Endothelial cell of umbilical vein (primary cell): Measurements from ENCODE around the gene TFIP11. TPM values are rescaled to one million over a fixed set of nuclear protein-coding genes. Genes with fewer than 3 reads are reported as not detected.

Experiments used
- BruUV-seq: library from RNA; stranded (reverse); fragments of 400-500 nt; replicated peaks from 2 replicates; lab custom pipeline; 2021; lab: Mats Ljungman, UMichigan
- CTCF ChIA-PET: fragments of 300-600, 350-600 bp; sonication (Branson Sonifier 250); formaldehyde crosslinking; loops from one replicate; lab custom pipeline; 2021; ENCODE audit warnings: antibody characterized with exemption, inconsistent platforms; lab: Charles Lee
- POLR2A ChIA-PET: fragments of 300-600, 350-600 bp; sonication (Branson Sonifier 250); formaldehyde crosslinking; loops from one replicate; lab custom pipeline; 2021; ENCODE audit warnings: antibody characterized with exemption, inconsistent platforms; lab: Charles Lee
- DNase-seq: peaks from one replicate; pipeline ENCODE4 v3.0.0-alpha.2; 2011; ENCODE audit warnings: low read depth, low spot score
- FAIRE-seq: peaks from 2 replicates; lab custom pipeline; 2011; peaks lifted over from hg19 to GRCh38; lab: Jason Lieb, UNC
- H2AFZ ChIP-seq: 2 replicates; pipeline ENCODE4 v1.6.0; 2012; ENCODE audit warnings: low read depth, low read length, control low read depth, inconsistent platforms
- H3K27ac ChIP-seq: 2 replicates; pipeline ENCODE4 v1.5.1; 2011; ENCODE audit warnings: low read depth, mild to moderate bottlenecking, control low read depth, low read length, moderate library complexity; ENCODE audit not compliant: insufficient read depth
- H3K27me3 ChIP-seq, 2 experiments: 2 replicates each; pipeline versions ENCODE4 v1.6.0 to v1.6.1; 2011; ENCODE audit warnings: low read length in 2 of 2, mixed read lengths in 1 of 2; ENCODE audit not compliant: control insufficient read depth in 2 of 2, insufficient read depth in 2 of 2
- H3K36me3 ChIP-seq, 2 experiments: 2 replicates in 1 of 2; 3 replicates in 1 of 2; pipeline ENCODE4 v1.5.1; 2011; ENCODE audit warnings: low read length in 2 of 2, mild to moderate bottlenecking in 1 of 2, moderate library complexity in 1 of 2; ENCODE audit not compliant: control insufficient read depth in 2 of 2, insufficient read depth in 2 of 2; ENCODE audit errors: extremely low read depth in 1 of 2
- H3K4me1 ChIP-seq: 3 replicates; pipeline ENCODE4 v1.5.1; 2011; ENCODE audit warnings: mild to moderate bottlenecking, low read length; ENCODE audit not compliant: control insufficient read depth, insufficient read depth; ENCODE audit errors: extremely low read depth
- H3K4me2 ChIP-seq: 2 replicates; pipeline ENCODE4 v1.6.1; 2011; ENCODE audit warnings: low read length, control low read depth, mixed read lengths; ENCODE audit not compliant: insufficient read depth
- H3K4me3 ChIP-seq, 3 experiments: fragments of 200-600 bp in 1 of 3; sonication (generic), shearing (Covaris generic) in 1 of 3; replicated peaks in 1 of 3; 2 replicates each; pipeline ENCODE4 v1.5.1; 2011 to 2016; ENCODE audit warnings: control low read depth in 3 of 3, low read length in 3 of 3, mild to moderate bottlenecking in 2 of 3, inconsistent platforms in 1 of 3, low read depth in 1 of 3, moderate library complexity in 1 of 3; ENCODE audit not compliant: insufficient read depth in 1 of 3
- H3K79me2 ChIP-seq: 2 replicates; pipeline ENCODE4 v1.6.0; 2012; ENCODE audit warnings: low read length, inconsistent platforms; ENCODE audit not compliant: control insufficient read depth, insufficient read depth
- H3K9ac ChIP-seq: replicated peaks from 2 replicates; pipeline ENCODE3; 2011; ENCODE audit warnings: low read length, control low read depth; ENCODE audit not compliant: insufficient read depth; ENCODE audit errors: extremely low read depth
- H3K9me1 ChIP-seq: replicated peaks from 3 replicates; pipeline ENCODE4 v1.6.0; 2011; ENCODE audit warnings: mild to moderate bottlenecking, low read length; ENCODE audit not compliant: control insufficient read depth, insufficient read depth; ENCODE audit errors: extremely low read depth
- H3K9me3 ChIP-seq: replicated peaks from 2 replicates; pipeline ENCODE4 v1.5.1; 2012; ENCODE audit warnings: low read length, inconsistent platforms; ENCODE audit not compliant: control insufficient read depth, insufficient read depth
- H4K20me1 ChIP-seq: replicated peaks from 2 replicates; pipeline ENCODE3; 2011; ENCODE audit warnings: mild to moderate bottlenecking, low read length; ENCODE audit not compliant: control insufficient read depth, insufficient read depth; ENCODE audit errors: extremely low read depth
- CTCF ChIP-seq, 2 donors: IDR thresholded peaks; 1 replicate in 1 of 2; 2 replicates in 1 of 2; pipeline ENCODE4 v1.5.1; 2011; ENCODE audit warnings: low read length in 2 of 2, mild to moderate bottlenecking in 2 of 2, moderate library complexity in 2 of 2, control low read depth in 1 of 2, inconsistent platforms in 1 of 2, low read depth in 1 of 2; ENCODE audit not compliant: insufficient read depth in 1 of 2; ENCODE audit errors: extremely low read depth in 1 of 2
- EZH2 ChIP-seq: IDR thresholded peaks from 2 replicates; pipeline ENCODE4 v1.6.1; 2012; ENCODE audit warnings: borderline replicate concordance, low read depth, mild to moderate bottlenecking, moderate library complexity, low read length, inconsistent platforms; ENCODE audit not compliant: severe bottlenecking
- FOS ChIP-seq: IDR thresholded peaks from 2 replicates; pipeline ENCODE4 v1.6.1; 2011; ENCODE audit warnings: mild to moderate bottlenecking, low read length, moderate library complexity, borderline replicate concordance; ENCODE audit not compliant: insufficient read depth
- GATA2 ChIP-seq: IDR thresholded peaks from 2 replicates; pipeline ENCODE4 v1.7.0; 2011; ENCODE audit warnings: low read depth, mild to moderate bottlenecking, moderate library complexity, mixed read lengths, low read length; ENCODE audit not compliant: insufficient read length, insufficient read depth
- JUN ChIP-seq: IDR thresholded peaks from 2 replicates; pipeline ENCODE4 v1.6.1; 2011; ENCODE audit warnings: borderline replicate concordance, low read depth; ENCODE audit not compliant: insufficient read length, insufficient read depth
- MAX ChIP-seq: IDR thresholded peaks from 2 replicates; pipeline ENCODE4 v1.6.1; 2011; ENCODE audit not compliant: insufficient read depth, insufficient read length
- MYC ChIP-seq: IDR thresholded peaks from one replicate; pipeline ENCODE4 v1.6.1; 2011; ENCODE audit warnings: mild to moderate bottlenecking, low read depth, low read length
- POLR2A ChIP-seq: IDR thresholded peaks from 2 replicates; pipeline ENCODE4 v1.6.1; 2012; ENCODE audit warnings: low read depth, mild to moderate bottlenecking, control low read depth, low read length
- POLR2AphosphoS5 ChIP-seq: IDR thresholded peaks from 2 replicates; pipeline ENCODE4 v1.6.1; 2012; ENCODE audit warnings: low read depth, mild to moderate bottlenecking, control low read depth, low read length, moderate library complexity; ENCODE audit not compliant: insufficient read depth
- dilution Hi-C: fragments of 300-500 bp; cut with MboI; formaldehyde crosslinking; loops from one replicate; pipeline ENCODE4 v1.15.0; 2019; ENCODE audit warnings: low sequenced_read_pairs; ENCODE audit not compliant: extremely low pct_ligation_motif_present
- intact Hi-C: fragments of 100-400 bp; cut with micrococcal nuclease; formaldehyde crosslinking; loops from one replicate; pipeline ENCODE4 v1.10.0; 2022
- polyA plus RNA-seq, 4 experiments: library from polyadenylated mRNA; depleted of rRNA in 3 of 4; stranded (reverse) in 3 of 4; unstranded in 1 of 4; fragments of >200 nt; gene quantifications; 2 replicates each; pipeline versions ENCODE4 v1.2.1 to v1.2.3, GENCODE V29; 2011 to 2012; ENCODE audit warnings: missing spikeins in 1 of 4
- total RNA-seq: library from RNA; stranded (reverse); gene quantifications from 2 replicates; pipeline ENCODE4 v1.2.3, GENCODE V29; 2021

Gene TFIP11
- total and polyA plus RNA-seq, 2 donors (not counting 3 experiments of a cell fraction or from before 2014, with no cell fraction given) = 35.7 to 54.9 TPM

- H3K9me1 ChIP-seq = no peaks in the 10 kb centered on the region
- FAIRE-seq (no peak), DNase-seq (no peak)
- no peak overlapping the region for H3K27ac ChIP-seq
- H3K27me3 ChIP-seq = no peaks in the 10 kb centered on the region
- H4K20me1 ChIP-seq = no peaks in the 10 kb centered on the region
- H3K36me3 ChIP-seq = peaks cover 0 to 22% of the 10 kb centered on the region in 2 experiments
- intact Hi-C loops = no loop called here
- TF ChIP-seq JUN (no peak), MYC (no peak), MAX (no peak)
- H3K4me3 ChIP-seq = no peak overlapping the region
- BruUV-seq = no TSS peak
- ChIA-PET CTCF (interaction anchor here (0.6 to 1.5 kb wide), 2 partner anchors 12 to 381 kb away, joined by 3 to 5 read pairs; no protein-coding TSS in a partner anchor), POLR2A (interaction anchor here (0.6 kb wide), 1 partner anchor 78 kb away, joined by 3 read pairs; no protein-coding TSS in a partner anchor)
- no peak overlapping the region for H2AFZ ChIP-seq
- dilution Hi-C loops = no loop called here
- no peak overlapping the region for H3K4me2 ChIP-seq
- H3K4me1 ChIP-seq = no peaks in the 10 kb centered on the region
- H3K9ac ChIP-seq = no peak overlapping the region
- no peaks in the 10 kb centered on the region for H3K79me2 ChIP-seq
- H3K9me3 ChIP-seq = no peaks in the 10 kb centered on the region
These were observed 33.6 kb upstream of the TFIP11 start for GRCh38 chr22:26545827-26546226.

GRCh38 chr22:26545385-26545784 is 33.1 kb upstream of the TFIP11 start:
- H3K79me2 ChIP-seq = no peaks in the 10 kb centered on the region
- no TSS peak for BruUV-seq
- H3K36me3 ChIP-seq = peaks cover 0 to 26% of the 10 kb centered on the region in 2 experiments
- H3K4me1 ChIP-seq = no peaks in the 10 kb centered on the region
- H3K9me3 ChIP-seq = no peaks in the 10 kb centered on the region
- TF ChIP-seq MAX (no peak), POLR2AphosphoS5 (no peak), GATA2 (no peak), FOS (no peak), MYC (no peak), POLR2A (no peak), JUN (no peak), CTCF (IDR thresholded peaks at IDR 0.05; ENCODE audit: extremely low read depth in 1 of 2, insufficient read depth in 1 of 2, low read depth in 1 of 2, low read length in 2 of 2) (no peak), EZH2 (no peak)
- no peak overlapping the region for H3K27ac ChIP-seq
- no peak for FAIRE-seq
- H2AFZ ChIP-seq = no peak overlapping the region
- no peaks in the 10 kb centered on the region for H4K20me1 ChIP-seq
- H3K9me1 ChIP-seq = no peaks in the 10 kb centered on the region
- intact Hi-C loops (no loop called here), dilution Hi-C loops (no loop called here)
- DNase-seq = no peak
- ChIA-PET CTCF (no interaction called here), POLR2A (interaction anchor here (0.6 kb wide), 2 partner anchors 24 to 78 kb away, joined by 3 to 4 read pairs; no protein-coding TSS in a partner anchor)
- no peaks in the 10 kb centered on the region for H3K27me3 ChIP-seq
- no peak overlapping the region for H3K4me3 ChIP-seq
- H3K9ac ChIP-seq = no peak overlapping the region
- no peak overlapping the region for H3K4me2 ChIP-seq
